GM12864 (cell line): ENCODE results near the gene PLXNC1.

Source experiments
- DNase-seq: peaks from one replicate; pipeline ENCODE4 v3.0.0-alpha.2; 2011; ENCODE audit warnings: low read depth
- H3K4me3 ChIP-seq: 2 replicates; pipeline ENCODE4 v1.5.1; 2011; ENCODE audit warnings: mild to moderate bottlenecking, low read depth, low read length, control low read depth
- TF ChIP-seq, protein P1 (sequence below): IDR thresholded peaks from 2 replicates; pipeline ENCODE4 v1.5.1; 2011; ENCODE audit warnings: low read depth, mild to moderate bottlenecking, moderate library complexity, low read length, control low read depth, inconsistent platforms; ENCODE audit errors: missing control alignments

The PLXNC1 gene

GRCh38 chr12:94261119-94261518 lies 112.7 kb downstream of the PLXNC1 start:
- DNase-seq, result no peak
- TF ChIP-seq, protein P1, sequence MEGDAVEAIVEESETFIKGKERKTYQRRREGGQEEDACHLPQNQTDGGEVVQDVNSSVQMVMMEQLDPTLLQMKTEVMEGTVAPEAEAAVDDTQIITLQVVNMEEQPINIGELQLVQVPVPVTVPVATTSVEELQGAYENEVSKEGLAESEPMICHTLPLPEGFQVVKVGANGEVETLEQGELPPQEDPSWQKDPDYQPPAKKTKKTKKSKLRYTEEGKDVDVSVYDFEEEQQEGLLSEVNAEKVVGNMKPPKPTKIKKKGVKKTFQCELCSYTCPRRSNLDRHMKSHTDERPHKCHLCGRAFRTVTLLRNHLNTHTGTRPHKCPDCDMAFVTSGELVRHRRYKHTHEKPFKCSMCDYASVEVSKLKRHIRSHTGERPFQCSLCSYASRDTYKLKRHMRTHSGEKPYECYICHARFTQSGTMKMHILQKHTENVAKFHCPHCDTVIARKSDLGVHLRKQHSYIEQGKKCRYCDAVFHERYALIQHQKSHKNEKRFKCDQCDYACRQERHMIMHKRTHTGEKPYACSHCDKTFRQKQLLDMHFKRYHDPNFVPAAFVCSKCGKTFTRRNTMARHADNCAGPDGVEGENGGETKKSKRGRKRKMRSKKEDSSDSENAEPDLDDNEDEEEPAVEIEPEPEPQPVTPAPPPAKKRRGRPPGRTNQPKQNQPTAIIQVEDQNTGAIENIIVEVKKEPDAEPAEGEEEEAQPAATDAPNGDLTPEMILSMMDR, result no peak
- no peak overlapping the region for H3K4me3 ChIP-seq

DNA sequence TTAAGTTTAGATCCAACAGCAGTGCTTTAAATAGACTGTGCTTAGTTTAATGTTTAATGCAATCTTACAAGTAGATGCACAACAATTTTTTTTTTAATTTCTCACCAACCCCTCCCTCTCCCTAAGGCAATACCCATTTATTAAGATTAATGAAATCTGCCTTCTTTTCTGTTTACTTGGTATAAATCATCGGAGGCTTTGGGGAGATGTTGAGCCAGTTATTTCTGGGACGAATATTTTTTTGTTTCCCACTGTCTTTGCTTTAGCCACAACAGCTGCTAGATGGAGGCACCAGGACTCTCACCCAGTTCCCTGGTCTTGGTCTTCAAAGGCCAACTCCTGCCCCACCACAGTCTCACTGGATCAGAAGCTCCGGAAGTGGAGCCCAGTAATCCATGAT lies 113.4 kb downstream of the PLXNC1 start:
- no peak for DNase-seq
- TF ChIP-seq, protein P1, result no peak
- peak overlapping the region; percentile 50 for H3K4me3 ChIP-seq

DNA sequence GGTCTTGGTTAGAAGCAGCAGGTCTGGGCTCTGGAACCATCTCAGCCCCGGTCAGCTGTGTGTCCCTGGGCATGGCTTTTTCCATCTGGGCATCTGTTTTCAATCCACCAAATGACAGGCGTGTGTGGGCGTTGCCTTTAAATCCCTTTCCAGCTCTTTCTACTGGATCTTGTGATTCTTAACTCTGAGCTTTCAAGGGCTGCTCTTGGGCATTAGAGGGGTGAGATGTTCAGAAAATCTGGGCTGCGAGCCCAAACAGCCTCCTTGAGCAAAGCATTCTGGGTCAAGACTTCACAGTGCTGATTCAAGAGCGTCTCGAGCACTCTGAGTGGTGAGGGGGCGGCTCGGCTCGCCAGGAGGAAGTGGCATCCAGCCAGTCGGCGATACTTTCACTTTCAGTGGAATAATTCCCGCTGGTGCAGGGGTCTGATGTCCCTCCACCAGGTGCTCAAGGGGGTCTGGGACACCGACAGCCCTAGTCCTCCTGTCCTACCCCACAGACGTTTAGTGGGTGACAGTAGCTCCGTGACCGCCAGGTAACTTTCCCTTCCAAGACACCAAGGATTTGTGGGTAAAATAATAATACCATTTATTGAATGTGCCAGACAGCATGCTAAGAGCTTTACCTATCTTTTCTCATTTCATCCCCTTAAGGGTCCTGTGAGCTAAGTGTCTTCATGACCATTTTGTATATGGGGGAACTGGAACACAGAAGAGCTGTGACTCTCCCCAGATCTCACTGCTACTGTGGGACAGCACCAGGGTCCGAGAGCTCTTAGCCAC lies 114.0 kb downstream of the PLXNC1 start:
- TF ChIP-seq, protein P1, result no peak
- DNase-seq, result peak; percentile 71
- peak overlapping the region; percentile 50 for H3K4me3 ChIP-seq

- TF ChIP-seq, protein P1, result no peak
- DNase-seq, result peak; percentile 36
- H3K4me3 ChIP-seq, result peak overlapping the region; percentile 50
Measured at GRCh38 chr12:94263011-94263811, 114.8 kb downstream of the PLXNC1 start.

- no peak for DNase-seq
- TF ChIP-seq, protein P1, result no peak
- H3K4me3 ChIP-seq, result no peak overlapping the region
Measured at GRCh38 chr12:94263905-94264561, 115.7 kb downstream of the PLXNC1 start.

DNA sequence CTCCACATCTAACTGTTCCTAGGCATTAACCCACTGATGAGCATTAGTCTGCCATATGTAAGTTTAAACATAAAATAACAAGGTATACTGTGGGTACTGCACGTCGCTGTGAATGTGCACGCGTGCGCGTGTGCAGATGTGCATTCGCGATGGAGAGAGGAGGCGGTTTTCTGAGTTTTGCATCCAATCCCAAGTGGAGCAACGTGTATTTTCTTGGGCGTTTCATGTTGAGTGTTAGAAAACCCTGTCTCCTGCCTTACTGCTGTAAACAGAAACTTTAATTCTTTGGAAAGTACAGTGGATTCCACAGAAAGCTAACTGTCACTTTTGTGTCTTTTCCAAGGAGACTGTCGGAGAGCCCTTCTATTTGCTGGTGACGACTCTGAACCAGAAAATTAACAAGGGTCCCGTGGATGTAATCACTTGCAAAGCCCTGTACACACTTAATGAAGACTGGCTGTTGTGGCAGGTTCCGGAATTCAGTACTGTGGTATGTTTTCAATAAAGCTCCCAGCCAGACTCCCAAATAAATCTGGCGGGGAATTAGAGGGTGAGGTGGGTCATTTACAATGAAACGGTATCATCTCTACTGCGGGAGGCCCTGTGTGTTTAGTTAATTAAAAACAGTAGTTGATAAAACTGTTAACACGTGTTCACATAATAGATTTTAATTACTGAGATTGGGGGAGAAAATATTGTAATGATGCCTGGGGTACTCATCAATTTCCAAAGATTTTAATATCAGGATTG lies 116.5 kb downstream of the PLXNC1 start:
- TF ChIP-seq, protein P1, result no peak

More for the DNA sequence above, 116.5 kb downstream of the PLXNC1 start:
- DNase-seq, result no peak
- no peak overlapping the region for H3K4me3 ChIP-seq
